GM23248 (cell line): Measurements from ENCODE around the gene TMEM50B. TPM values are rescaled to one million over a fixed set of nuclear protein-coding genes. Genes with fewer than 3 reads are reported as not detected.

Experiments
- DNase-seq: peaks from one replicate; pipeline ENCODE4 v3.0.0-alpha.2; 2015
- H2AFZ ChIP-seq: fragments of 200-600 bp; sonication (generic); 2 replicates; pipeline ENCODE4 v1.6.1; 2016; ENCODE audit warnings: antibody characterized with exemption
- H3F3A ChIP-seq: fragments of 200-600 bp; sonication (generic); 2 replicates; pipeline ENCODE4 v1.6.1; 2016; ENCODE audit warnings: mild to moderate bottlenecking, antibody characterized with exemption, mixed run types; ENCODE audit not compliant: insufficient read depth
- H3K27ac ChIP-seq: fragments of 200-600 bp; sonication (generic); 2 replicates; pipeline ENCODE4 v1.5.1; 2016; ENCODE audit warnings: mild to moderate bottlenecking
- H3K27me3 ChIP-seq: fragments of 200-600 bp; sonication (generic); replicated peaks from 2 replicates; pipeline ENCODE4 v1.6.1; 2016; ENCODE audit warnings: mild to moderate bottlenecking; ENCODE audit not compliant: insufficient read depth
- H3K36me3 ChIP-seq: fragments of 200-600 bp; sonication (generic); 2 replicates; pipeline ENCODE4 v1.6.1; 2016; ENCODE audit warnings: low read depth, mild to moderate bottlenecking
- H3K4me1 ChIP-seq: fragments of 200-600 bp; sonication (generic); 2 replicates; pipeline ENCODE4 v1.6.1; 2016; ENCODE audit warnings: mild to moderate bottlenecking; ENCODE audit not compliant: insufficient read depth
- H3K4me2 ChIP-seq: fragments of 200-600 bp; sonication (generic); one replicate; pipeline ENCODE4 v1.6.1; 2016; ENCODE audit warnings: mild to moderate bottlenecking; ENCODE audit not compliant: unreplicated experiment
- H3K4me3 ChIP-seq: fragments of 200-600 bp; sonication (generic); 2 replicates; pipeline ENCODE4 v1.5.1; 2016; ENCODE audit warnings: mild to moderate bottlenecking
- H3K79me2 ChIP-seq: fragments of 200-600 bp; sonication (generic); 2 replicates; pipeline ENCODE4 v1.6.1; 2016; ENCODE audit warnings: mild to moderate bottlenecking; ENCODE audit not compliant: insufficient read depth
- H3K9ac ChIP-seq: fragments of 200-600 bp; sonication (generic); 2 replicates; pipeline ENCODE4 v1.6.1; 2016; ENCODE audit warnings: mild to moderate bottlenecking
- H3K9me2 ChIP-seq: fragments of 200-600 bp; sonication (generic); 2 replicates; pipeline ENCODE4 v1.6.1; 2016; ENCODE audit warnings: mixed run types, mild to moderate bottlenecking, moderate library complexity; ENCODE audit not compliant: insufficient read depth
- H3K9me3 ChIP-seq: fragments of 200-600 bp; sonication (generic); one replicate; pipeline ENCODE4 v1.6.1; 2017; ENCODE audit warnings: low read depth
- H4K20me1 ChIP-seq: fragments of 200-600 bp; sonication (generic); 2 replicates; pipeline ENCODE4 v1.6.0; 2016; ENCODE audit not compliant: insufficient read depth
- EZH2 ChIP-seq: fragments of 200-600 bp; sonication (generic); IDR thresholded peaks from 2 replicates; pipeline ENCODE4 v1.6.1; 2018; ENCODE audit warnings: antibody characterized with exemption, mild to moderate bottlenecking; ENCODE audit not compliant: insufficient read depth, poor library complexity, severe bottlenecking
- EZH2phosphoT487 ChIP-seq: fragments of 200-600 bp; sonication (generic); IDR thresholded peaks from 2 replicates; pipeline ENCODE4 v1.6.1; 2018; ENCODE audit warnings: antibody characterized with exemption, moderate library complexity, mild to moderate bottlenecking, low read depth; ENCODE audit not compliant: insufficient read depth
- WGBS, 2 experiments: methylation state at CpG; one replicate each; pipeline ENCODE4 v1.1.6; 2015 to 2017; ENCODE audit warnings: low lambda C conversion rate in 2 of 2, low coverage in 1 of 2; ENCODE audit errors: missing lambda C conversion rate in 2 of 2; 5-methylcytosine and 5-hydroxymethylcytosine counted together
- in situ Hi-C: fragments of 300-500 bp; cut with MboI; formaldehyde crosslinking; loops from 2 replicates; pipeline ENCODE4 v1.15.0; 2020
- polyA plus RNA-seq: library from polyadenylated mRNA; unstranded; fragments of >200 nt; fragmentation: Nextera tagmentation; extraction: Ambion mirVana; gene quantifications from 2 replicates; pipeline ENCODE4 v1.2.1, GENCODE V29; 2016
- total RNA-seq: library from RNA; depleted of rRNA; stranded (reverse); fragments of >200 nt; shearing (Covaris generic); gene quantifications from 2 replicates; pipeline ENCODE4 v1.2.3, GENCODE V29; 2014

TMEM50B gene
- total and polyA plus RNA-seq, 2 experiments from 2014 or later, result 35.1 to 43.9 TPM

GRCh38 chr21:33425825-33426224, 53.9 kb downstream of the TMEM50B start:
- no peaks in the 10 kb centered on the region for H3K9me3 ChIP-seq
- H3K36me3 ChIP-seq, result peaks cover 49% of the 10 kb centered on the region
- H2AFZ ChIP-seq, result no peak overlapping the region
- H3K4me1 ChIP-seq, result peaks cover 14% of the 10 kb centered on the region
- no peak overlapping the region for H3K9ac ChIP-seq
- peaks cover 77% of the 10 kb centered on the region for H3K79me2 ChIP-seq
- no peak overlapping the region for H3K4me3 ChIP-seq
- H3F3A ChIP-seq, result no peaks in the 10 kb centered on the region
- in situ Hi-C loops, result no loop called here
- TF ChIP-seq EZH2phosphoT487 (no peak), EZH2 (no peak)
- H3K9me2 ChIP-seq, result no peaks in the 10 kb centered on the region
- H3K4me2 ChIP-seq, result no peak overlapping the region
- DNase-seq, result no peak
- no peaks in the 10 kb centered on the region for H3K27me3 ChIP-seq
- H3K27ac ChIP-seq, result no peak overlapping the region
- WGBS, 2 experiments, result 95 to 98% methylated on average over 3 of the region's 3 CpGs
- H4K20me1 ChIP-seq, result no peaks in the 10 kb centered on the region

- Histone ChIP-seq H3K36me3 (peaks cover 35% of the 10 kb centered on the region), H2AFZ (no peak overlapping the region), H3F3A (0 out of 2 replicates have a peak, but pooled peaks cover 5% of the 10 kb centered on the region), H3K9me2 (no peaks in the 10 kb centered on the region), H3K9ac (no peak overlapping the region), H3K9me3 (no peaks in the 10 kb centered on the region), H4K20me1 (no peaks in the 10 kb centered on the region), H3K4me2 (no peak overlapping the region), H3K79me2 (peaks cover 81% of the 10 kb centered on the region), H3K27me3 (no peaks in the 10 kb centered on the region), H3K4me3 (no peak overlapping the region), H3K4me1 (peaks cover 16% of the 10 kb centered on the region), H3K27ac (no peak overlapping the region)
- WGBS, 2 experiments, result 98% methylated on average over 9 of the region's 9 CpGs
- no peak for TF ChIP-seq EZH2phosphoT487
- no peak for TF ChIP-seq EZH2
- no peak for DNase-seq
- in situ Hi-C loops, result no loop called here
Measured at GRCh38 chr21:33424214-33424613, 55.6 kb downstream of the TMEM50B start.

- Histone ChIP-seq H3K9ac (no peak overlapping the region), H3K4me1 (peaks cover 8% of the 10 kb centered on the region; the same call in 1 of the 2 replicates), H3F3A (0 out of 2 replicates have a peak, but pooled peaks cover 12% of the 10 kb centered on the region), H3K27ac (no peak overlapping the region), H4K20me1 (no peaks in the 10 kb centered on the region), H3K9me3 (no peaks in the 10 kb centered on the region), H3K4me3 (no peak overlapping the region), H3K27me3 (no peaks in the 10 kb centered on the region), H3K4me2 (no peak overlapping the region), H3K36me3 (peaks cover 41% of the 10 kb centered on the region), H3K9me2 (no peaks in the 10 kb centered on the region), H2AFZ (no peak overlapping the region), H3K79me2 (peaks cover 95% of the 10 kb centered on the region)
- in situ Hi-C loops, result no loop called here
- DNase-seq, result no peak
- TF ChIP-seq EZH2phosphoT487 (no peak), EZH2 (no peak)
- 96 to 99% methylated on average over 5 of the region's 5 CpGs for WGBS, 2 experiments
Measured at GRCh38 chr21:33421713-33422393, 57.9 kb downstream of the TMEM50B start.

DNA sequence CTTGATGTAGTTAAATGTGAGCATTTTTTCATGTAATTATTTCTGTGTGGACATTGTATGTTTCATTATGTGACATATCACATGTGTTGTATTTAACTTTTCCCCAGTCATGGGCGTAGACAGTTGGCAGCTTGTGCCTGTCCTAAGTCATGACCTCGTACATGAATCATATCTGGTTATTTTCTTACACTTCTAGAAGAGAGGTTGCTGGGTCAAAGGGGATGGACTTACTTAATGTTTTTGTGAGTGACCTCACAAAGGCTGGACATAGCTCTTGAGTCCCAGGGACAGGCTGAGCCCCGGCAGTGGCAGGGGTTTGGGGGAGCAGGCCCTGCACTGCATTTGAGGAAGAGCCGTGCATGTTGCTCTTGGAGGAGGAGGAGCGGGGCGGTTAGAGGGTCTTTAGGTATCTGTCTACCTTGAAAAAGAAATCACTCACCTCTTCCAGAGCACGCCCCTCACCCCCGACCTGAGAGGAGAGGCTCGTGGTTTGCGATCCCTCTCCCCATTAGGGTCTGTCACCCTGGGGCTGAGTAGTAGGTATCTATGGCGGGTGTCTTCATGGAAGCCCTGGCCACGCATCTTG, 60.1 kb downstream of the TMEM50B start:
- Histone ChIP-seq H3K79me2 (peaks cover 97% of the 10 kb centered on the region), H2AFZ (no peak overlapping the region), H3K9ac (no peak overlapping the region; the same call in 1 of the 2 replicates), H3K9me3 (no peaks in the 10 kb centered on the region), H3K27me3 (no peaks in the 10 kb centered on the region), H3K27ac (peak overlapping the region; percentile 39), H3K4me2 (no peak overlapping the region), H3K4me3 (no peak overlapping the region), H3F3A (0 out of 2 replicates have a peak, but pooled peaks cover 12% of the 10 kb centered on the region), H3K4me1 (peaks cover 8% of the 10 kb centered on the region; the same call in 1 of the 2 replicates), H4K20me1 (no peaks in the 10 kb centered on the region; the same call in 1 of the 2 replicates), H3K36me3 (peaks cover 43% of the 10 kb centered on the region), H3K9me2 (no peaks in the 10 kb centered on the region)
- WGBS, 2 experiments, result 81 to 84% methylated on average over 12 of the region's 12 CpGs
- no peak for TF ChIP-seq EZH2
- in situ Hi-C loops, result no loop called here
- peak; percentile 63 for DNase-seq
